Esophagus muscularis mucosa (tissue), 4 donors: ENCODE measurements around the gene RIPK1. TPM values are rescaled to one million over a fixed set of nuclear protein-coding genes. Genes with fewer than 3 reads are reported as not detected.
"Not testable (repeated sequence)": the region's sequence is repeated elsewhere in the genome, so short reads cannot be mapped to it uniquely, and the experiment has no call there.

Source experiments
- DNase-seq: peaks from one replicate; pipeline ENCODE4 v3.0.0-alpha.2; 2017; ENCODE audit errors: extremely low spot score
- H3K27ac ChIP-seq, 4 donors: fragments of 200-600 bp; sonication (generic); replicated peaks in 1 of 4; 1 replicate in 3 of 4; 2 replicates in 1 of 4; pipeline ENCODE4 v1.5.1; 2016 to 2019; ENCODE audit warnings: mild to moderate bottlenecking in 1 of 4
- H3K27me3 ChIP-seq, 4 donors: fragments of 200-600 bp; sonication (generic); one replicate each; pipeline versions ENCODE4 v1.5.1 to v1.6.0; 2016 to 2019
- H3K36me3 ChIP-seq, 4 donors: fragments of 200-600 bp; sonication (generic); one replicate each; pipeline ENCODE4 v1.5.1; 2016 to 2019
- H3K4me1 ChIP-seq, 4 donors: fragments of 200-600 bp; sonication (generic); one replicate each; pipeline ENCODE4 v1.5.1; 2016 to 2019
- H3K4me3 ChIP-seq, 4 donors: fragments of 200-600 bp; sonication (generic); 1 replicate in 2 of 4; 2 replicates in 2 of 4; pipeline ENCODE4 v1.5.1; 2016 to 2019; ENCODE audit warnings: mild to moderate bottlenecking in 4 of 4, moderate library complexity in 1 of 4
- H3K9me3 ChIP-seq, 4 donors: fragments of 200-600 bp; sonication (generic); 1 replicate in 3 of 4; 2 replicates in 1 of 4; pipeline ENCODE4 v1.5.1; 2016 to 2019
- EP300 ChIP-seq: sonication (generic); formaldehyde crosslinking; IDR thresholded peaks from one replicate; pipeline ENCODE4 v1.6.1; 2017; ENCODE audit warnings: antibody characterized with exemption
- POLR2A ChIP-seq: fragments of 450-650 bp; IDR thresholded peaks from one replicate; pipeline ENCODE4 v1.6.1; 2017; ENCODE audit warnings: antibody characterized with exemption, moderate library complexity, mild to moderate bottlenecking, low read depth
- POLR2AphosphoS5 ChIP-seq, 2 donors: sonication (generic); formaldehyde crosslinking; IDR thresholded peaks; one replicate each; pipeline ENCODE4 v1.6.1; 2017; ENCODE audit warnings: antibody characterized with exemption in 2 of 2
- WGBS: methylation state at CpG from one replicate; pipeline ENCODE4 v1.1.5; 2018; 5-methylcytosine and 5-hydroxymethylcytosine counted together
- intact Hi-C: fragments of 100-400 bp; cut with DNase I; formaldehyde crosslinking; loops from one replicate; pipeline ENCODE4 v1.15.1; 2023
- total RNA-seq, 4 donors: library from RNA; depleted of rRNA; stranded (reverse); fragments of >200 nt; gene quantifications; one replicate each; pipeline versions ENCODE4 v1.1.0 to v1.2.1, GENCODE V29; 2016
- TF ChIP-seq, protein P1 (sequence below), 3 experiments: fragments of 200-600 bp in 2 of 3; fragments of 450-650 bp in 1 of 3; sonication (generic) in 2 of 3; IDR thresholded peaks; one replicate each; pipeline ENCODE4 v1.5.1; 2017 to 2019; ENCODE audit warnings: antibody characterized with exemption in 3 of 3, mild to moderate bottlenecking in 2 of 3, moderate library complexity in 1 of 3

RIPK1 gene
- total RNA-seq, 4 donors from 2014 or later = 23.3 to 34.3 (median 26.4) TPM

DNA sequence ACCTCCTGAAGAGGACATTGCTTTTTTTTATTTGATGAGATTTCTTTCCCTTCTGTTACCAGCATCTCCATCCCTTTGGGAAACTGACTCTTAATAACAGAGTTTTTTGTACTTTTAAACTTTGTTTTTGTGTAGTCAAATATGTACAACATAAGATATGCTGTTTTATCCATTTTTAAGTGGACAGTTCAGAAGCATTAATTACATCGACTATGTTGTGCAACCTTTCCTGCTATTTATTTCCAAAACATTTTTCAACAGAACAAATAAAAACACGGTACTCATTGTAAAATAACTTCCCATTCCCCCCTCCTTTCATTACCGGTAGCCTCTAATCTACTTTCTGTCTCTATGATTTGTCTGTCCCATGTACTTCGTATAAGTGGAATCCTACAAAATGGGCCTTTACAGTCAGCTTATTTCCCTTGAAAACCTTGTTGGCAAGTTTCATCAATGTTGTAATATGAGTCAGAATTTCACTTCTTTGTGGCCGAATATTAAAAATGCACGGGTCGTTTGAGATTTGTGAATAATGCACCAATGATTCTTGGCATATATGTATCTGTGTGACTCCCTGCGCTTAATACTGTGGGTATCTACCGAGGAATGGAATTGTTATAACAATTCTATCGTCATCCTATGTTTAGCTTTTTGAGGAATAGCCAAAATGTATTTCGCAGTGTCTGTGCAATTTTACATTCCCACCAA lies 11.1 kb upstream of the RIPK1 start:
- DNase-seq = no peak
- intact Hi-C loops = no loop called here
- no peaks in the 10 kb centered on the region for H3K36me3 ChIP-seq
- peaks cover 13 to 29% (median 27%) of the 10 kb centered on the region in 4 donors for H3K4me1 ChIP-seq
- 75% methylated on average over 11 of the region's 11 CpGs for WGBS
- H3K27ac ChIP-seq = no peak overlapping the region
- TF ChIP-seq, protein P1, sequence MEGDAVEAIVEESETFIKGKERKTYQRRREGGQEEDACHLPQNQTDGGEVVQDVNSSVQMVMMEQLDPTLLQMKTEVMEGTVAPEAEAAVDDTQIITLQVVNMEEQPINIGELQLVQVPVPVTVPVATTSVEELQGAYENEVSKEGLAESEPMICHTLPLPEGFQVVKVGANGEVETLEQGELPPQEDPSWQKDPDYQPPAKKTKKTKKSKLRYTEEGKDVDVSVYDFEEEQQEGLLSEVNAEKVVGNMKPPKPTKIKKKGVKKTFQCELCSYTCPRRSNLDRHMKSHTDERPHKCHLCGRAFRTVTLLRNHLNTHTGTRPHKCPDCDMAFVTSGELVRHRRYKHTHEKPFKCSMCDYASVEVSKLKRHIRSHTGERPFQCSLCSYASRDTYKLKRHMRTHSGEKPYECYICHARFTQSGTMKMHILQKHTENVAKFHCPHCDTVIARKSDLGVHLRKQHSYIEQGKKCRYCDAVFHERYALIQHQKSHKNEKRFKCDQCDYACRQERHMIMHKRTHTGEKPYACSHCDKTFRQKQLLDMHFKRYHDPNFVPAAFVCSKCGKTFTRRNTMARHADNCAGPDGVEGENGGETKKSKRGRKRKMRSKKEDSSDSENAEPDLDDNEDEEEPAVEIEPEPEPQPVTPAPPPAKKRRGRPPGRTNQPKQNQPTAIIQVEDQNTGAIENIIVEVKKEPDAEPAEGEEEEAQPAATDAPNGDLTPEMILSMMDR (IDR thresholded peaks at IDR 0.05) = no peak
- TF ChIP-seq EP300 (no peak), POLR2A (no peak), POLR2AphosphoS5 (IDR thresholded peaks at IDR 0.05) (no peak)
- H3K4me3 ChIP-seq = no peak overlapping the region
- H3K9me3 ChIP-seq = no peaks in the 10 kb centered on the region
- no peaks in the 10 kb centered on the region for H3K27me3 ChIP-seq

DNA sequence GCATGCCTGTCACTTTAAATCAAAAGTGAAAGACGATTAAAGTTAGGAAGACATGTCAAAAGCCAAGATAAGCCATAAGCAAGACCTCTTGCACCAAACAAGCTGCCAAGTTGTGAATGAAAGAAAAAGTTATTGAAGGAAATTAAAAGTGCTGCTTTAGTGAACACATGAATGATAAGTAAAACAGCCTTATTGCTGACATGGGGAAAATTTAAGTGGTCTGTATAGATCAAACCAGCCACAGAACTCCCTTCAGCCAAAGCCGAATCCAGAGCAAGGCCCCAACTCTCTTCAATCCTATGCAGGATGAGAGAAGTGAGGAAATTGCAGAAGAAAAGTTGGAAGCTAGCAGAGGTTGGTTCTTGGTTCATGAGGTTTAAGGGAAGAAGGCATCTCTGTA lies 9.3 kb upstream of the RIPK1 start:
- H3K27me3 ChIP-seq = no peaks in the 10 kb centered on the region
- peaks cover 11 to 18% (median 18%) of the 10 kb centered on the region in 4 donors for H3K4me1 ChIP-seq
- 81% methylated on average over 2 of the region's 2 CpGs for WGBS
- H3K9me3 ChIP-seq = no peaks in the 10 kb centered on the region
- no peaks in the 10 kb centered on the region for H3K36me3 ChIP-seq
- intact Hi-C loops = loop anchor here (2.0 kb wide), 1 partner anchor 62 kb away; no protein-coding TSS in a partner anchor
- TF ChIP-seq, protein P1 (IDR thresholded peaks at IDR 0.05) = no peak
- no peak for TF ChIP-seq EP300
- TF ChIP-seq POLR2AphosphoS5 (IDR thresholded peaks at IDR 0.05) = no peak
- no peak for TF ChIP-seq POLR2A
- no peak overlapping the region for H3K27ac ChIP-seq
- DNase-seq = no peak
- no peak overlapping the region for H3K4me3 ChIP-seq

DNA sequence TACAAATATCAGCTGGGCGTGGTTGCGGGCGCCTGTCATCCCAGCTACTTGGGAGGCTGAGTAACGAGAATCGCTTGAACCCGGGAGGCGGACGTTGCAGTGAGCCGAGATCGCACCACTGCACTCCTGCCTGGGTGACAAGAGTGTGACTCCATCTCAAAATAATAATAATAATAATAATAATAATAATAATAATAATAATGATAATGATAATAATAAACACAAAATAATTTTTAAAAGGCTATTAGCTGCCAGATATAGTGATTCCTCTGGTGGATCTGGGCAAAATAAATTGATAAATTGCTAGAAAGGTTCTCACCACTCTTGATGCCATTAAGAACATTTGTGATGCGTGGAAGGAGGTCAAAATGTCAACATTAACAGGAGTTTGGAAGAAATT lies 8.2 kb upstream of the RIPK1 start:
- DNase-seq, H3K27ac ChIP-seq, H3K27me3 ChIP-seq, H3K36me3 ChIP-seq, H3K4me3 ChIP-seq, intact Hi-C loops, H3K9me3 ChIP-seq: not testable (repeated sequence)
- peaks cover 10 to 17% (median 16%) of the 10 kb centered on the region in 4 donors for H3K4me1 ChIP-seq
- 95% methylated on average over 11 of the region's 11 CpGs for WGBS

DNA sequence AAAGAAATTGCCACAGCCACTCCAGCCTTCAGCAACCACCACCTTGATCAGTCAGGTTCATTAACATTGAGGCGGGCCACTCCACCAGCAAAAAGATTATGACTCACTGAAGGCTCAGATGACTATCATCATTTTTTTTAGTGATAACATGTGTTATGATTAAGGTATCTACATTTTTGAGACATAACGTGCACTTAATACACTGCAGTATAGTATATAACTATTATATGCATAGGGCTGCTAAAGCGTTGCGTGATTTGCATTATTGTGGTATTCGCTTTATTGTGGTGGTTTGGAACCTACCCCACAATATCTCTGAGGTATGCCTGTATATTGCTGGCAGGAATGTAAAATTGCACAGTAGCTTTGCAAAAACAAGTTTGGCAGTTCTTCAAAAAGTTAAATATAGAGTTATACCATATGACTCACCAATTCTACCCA lies 6.8 kb upstream of the RIPK1 start:
- Histone ChIP-seq H3K27ac (no peak overlapping the region), H3K4me1 (peaks cover 7 to 23% (median 17%) of the 10 kb centered on the region in 4 donors), H3K9me3 (no peaks in the 10 kb centered on the region), H3K4me3 (no peak overlapping the region), H3K27me3 (no peaks in the 10 kb centered on the region), H3K36me3 (no peaks in the 10 kb centered on the region)
- intact Hi-C loops = no loop called here
- TF ChIP-seq, protein P1 (IDR thresholded peaks at IDR 0.05) = no peak
- TF ChIP-seq POLR2AphosphoS5 (IDR thresholded peaks at IDR 0.05) = no peak
- no peak for TF ChIP-seq POLR2A
- TF ChIP-seq EP300 = no peak
- DNase-seq = no peak
- 94% methylated on average over 5 of the region's 5 CpGs for WGBS

DNA sequence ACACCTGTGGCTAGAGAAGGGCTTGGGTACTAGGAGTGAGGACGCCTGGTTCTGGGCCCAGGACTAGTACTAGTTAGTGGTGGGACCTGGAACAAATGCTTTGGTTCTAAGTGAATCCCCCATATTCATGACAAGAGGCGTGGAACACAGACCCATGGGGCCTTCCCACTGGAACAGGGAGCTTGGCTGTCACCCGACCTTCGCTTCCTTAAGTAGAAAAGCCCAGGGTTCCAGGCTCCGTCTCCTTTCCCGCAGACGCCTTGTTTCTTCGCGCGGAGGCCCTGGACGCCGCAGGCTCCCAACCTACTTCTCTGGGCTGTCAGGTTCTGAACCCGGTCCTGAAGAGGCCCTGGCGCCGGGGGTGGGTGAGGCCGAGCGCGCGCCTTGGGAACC lies 5.0 kb upstream of the RIPK1 start:
- no CpG with 5 or more reads among the region's 19 CpGs for WGBS
- H3K27ac ChIP-seq = peak overlapping the region; percentile 91 to 98 (median 95)
- intact Hi-C loops, DNase-seq, H3K36me3 ChIP-seq, H3K9me3 ChIP-seq, H3K27me3 ChIP-seq: not testable (repeated sequence)
- H3K4me3 ChIP-seq = peak overlapping the region; percentile 68 to 94 (median 78)
- peaks cover 13 to 35% (median 27%) of the 10 kb centered on the region in 4 donors for H3K4me1 ChIP-seq
